ENCODE measurements around the gene GNAI1.
"Not testable (repeated sequence)": the region's sequence is repeated elsewhere in the genome, so short reads cannot be mapped to it uniquely, and the experiment has no call there.

GNAI1 gene

GRCh38 chr7:80132594-80132993, 2.0 kb upstream of the GNAI1 start:
- no peak for DNase-seq (ENCODE audit: low read depth)

- no peak for DNase-seq (ENCODE audit: low read depth)
These were observed 1.1 kb upstream of the GNAI1 start for GRCh38 chr7:80133361-80134114.

GRCh38 chr7:80134115-80134535, 506 bp upstream of the GNAI1 start:
- DNase-seq (ENCODE audit: low read depth): no peak

GRCh38 chr7:80135309-80136104, 876 bp downstream of the GNAI1 start:
- DNase-seq (ENCODE audit: low read depth): no peak

GRCh38 chr7:80136261-80137055, 1.8 kb downstream of the GNAI1 start:
- no peak for DNase-seq (ENCODE audit: low read depth)

GRCh38 chr7:80137410-80137809, 2.8 kb downstream of the GNAI1 start:
- DNase-seq (ENCODE audit: low read depth): no peak

GRCh38 chr7:80139236-80139635, 4.6 kb downstream of the GNAI1 start:
- DNase-seq (ENCODE audit: low read depth): no peak

GRCh38 chr7:80140388-80140787, 5.8 kb downstream of the GNAI1 start:
- DNase-seq (ENCODE audit: low read depth): no peak

GRCh38 chr7:80141376-80141775, 6.7 kb downstream of the GNAI1 start:
- no peak for DNase-seq (ENCODE audit: low read depth)

- no peak for DNase-seq (ENCODE audit: low read depth)
These were observed 8.4 kb downstream of the GNAI1 start for GRCh38 chr7:80142853-80143580.

- no peak for DNase-seq (ENCODE audit: low read depth)
These were observed 11.3 kb downstream of the GNAI1 start for GRCh38 chr7:80145780-80146422.

GRCh38 chr7:80146545-80147182, 12.0 kb downstream of the GNAI1 start:
- no peak for DNase-seq (ENCODE audit: low read depth)

- DNase-seq (ENCODE audit: low read depth): no peak
These were observed 13.1 kb downstream of the GNAI1 start for GRCh38 chr7:80147543-80148391.

GRCh38 chr7:80150611-80151273, 16.1 kb downstream of the GNAI1 start:
- DNase-seq (ENCODE audit: low read depth): no peak

- no peak for DNase-seq (ENCODE audit: low read depth)
These were observed 16.6 kb downstream of the GNAI1 start for GRCh38 chr7:80151274-80151665.

- no peak for DNase-seq (ENCODE audit: low read depth)
These were observed 18.8 kb downstream of the GNAI1 start for GRCh38 chr7:80153446-80153845.

- DNase-seq (ENCODE audit: low read depth): no peak
These were observed 20.2 kb downstream of the GNAI1 start for GRCh38 chr7:80154656-80155333.

GRCh38 chr7:80155374-80155773, 20.7 kb downstream of the GNAI1 start:
- no peak for DNase-seq (ENCODE audit: low read depth)

- DNase-seq (ENCODE audit: low read depth): not testable (repeated sequence)
These were observed 23.1 kb downstream of the GNAI1 start for GRCh38 chr7:80157770-80158169.
